GM23248 (cell line): ENCODE measurements around the gene PRR23E. TPM values are rescaled to one million over a fixed set of nuclear protein-coding genes. Genes with fewer than 3 reads are reported as not detected.
A peak's percentile ranks its signal among the peaks of the same experiment; 100 is the strongest.

Source experiments
- DNase-seq: peaks from one replicate; pipeline ENCODE4 v3.0.0-alpha.2; 2015
- H2AFZ ChIP-seq: fragments of 200-600 bp; sonication (generic); 2 replicates; pipeline ENCODE4 v1.6.1; 2016; ENCODE audit warnings: antibody characterized with exemption
- H3F3A ChIP-seq: fragments of 200-600 bp; sonication (generic); 2 replicates; pipeline ENCODE4 v1.6.1; 2016; ENCODE audit warnings: mild to moderate bottlenecking, antibody characterized with exemption, mixed run types; ENCODE audit not compliant: insufficient read depth
- H3K27ac ChIP-seq: fragments of 200-600 bp; sonication (generic); 2 replicates; pipeline ENCODE4 v1.5.1; 2016; ENCODE audit warnings: mild to moderate bottlenecking
- H3K27me3 ChIP-seq: fragments of 200-600 bp; sonication (generic); replicated peaks from 2 replicates; pipeline ENCODE4 v1.6.1; 2016; ENCODE audit warnings: mild to moderate bottlenecking; ENCODE audit not compliant: insufficient read depth
- H3K36me3 ChIP-seq: fragments of 200-600 bp; sonication (generic); 2 replicates; pipeline ENCODE4 v1.6.1; 2016; ENCODE audit warnings: low read depth, mild to moderate bottlenecking
- H3K4me1 ChIP-seq: fragments of 200-600 bp; sonication (generic); 2 replicates; pipeline ENCODE4 v1.6.1; 2016; ENCODE audit warnings: mild to moderate bottlenecking; ENCODE audit not compliant: insufficient read depth
- H3K4me2 ChIP-seq: fragments of 200-600 bp; sonication (generic); one replicate; pipeline ENCODE4 v1.6.1; 2016; ENCODE audit warnings: mild to moderate bottlenecking; ENCODE audit not compliant: unreplicated experiment
- H3K4me3 ChIP-seq: fragments of 200-600 bp; sonication (generic); 2 replicates; pipeline ENCODE4 v1.5.1; 2016; ENCODE audit warnings: mild to moderate bottlenecking
- H3K79me2 ChIP-seq: fragments of 200-600 bp; sonication (generic); 2 replicates; pipeline ENCODE4 v1.6.1; 2016; ENCODE audit warnings: mild to moderate bottlenecking; ENCODE audit not compliant: insufficient read depth
- H3K9ac ChIP-seq: fragments of 200-600 bp; sonication (generic); 2 replicates; pipeline ENCODE4 v1.6.1; 2016; ENCODE audit warnings: mild to moderate bottlenecking
- H3K9me2 ChIP-seq: fragments of 200-600 bp; sonication (generic); 2 replicates; pipeline ENCODE4 v1.6.1; 2016; ENCODE audit warnings: mixed run types, mild to moderate bottlenecking, moderate library complexity; ENCODE audit not compliant: insufficient read depth
- H3K9me3 ChIP-seq: fragments of 200-600 bp; sonication (generic); one replicate; pipeline ENCODE4 v1.6.1; 2017; ENCODE audit warnings: low read depth
- H4K20me1 ChIP-seq: fragments of 200-600 bp; sonication (generic); 2 replicates; pipeline ENCODE4 v1.6.0; 2016; ENCODE audit not compliant: insufficient read depth
- EZH2 ChIP-seq: fragments of 200-600 bp; sonication (generic); IDR thresholded peaks from 2 replicates; pipeline ENCODE4 v1.6.1; 2018; ENCODE audit warnings: antibody characterized with exemption, mild to moderate bottlenecking; ENCODE audit not compliant: insufficient read depth, poor library complexity, severe bottlenecking
- EZH2phosphoT487 ChIP-seq: fragments of 200-600 bp; sonication (generic); IDR thresholded peaks from 2 replicates; pipeline ENCODE4 v1.6.1; 2018; ENCODE audit warnings: antibody characterized with exemption, moderate library complexity, mild to moderate bottlenecking, low read depth; ENCODE audit not compliant: insufficient read depth
- WGBS, 2 experiments: methylation state at CpG; one replicate each; pipeline ENCODE4 v1.1.6; 2015 to 2017; ENCODE audit warnings: low lambda C conversion rate in 2 of 2, low coverage in 1 of 2; ENCODE audit errors: missing lambda C conversion rate in 2 of 2; 5-methylcytosine and 5-hydroxymethylcytosine counted together
- in situ Hi-C: fragments of 300-500 bp; cut with MboI; formaldehyde crosslinking; loops from 2 replicates; pipeline ENCODE4 v1.15.0; 2020
- polyA plus RNA-seq: library from polyadenylated mRNA; unstranded; fragments of >200 nt; fragmentation: Nextera tagmentation; extraction: Ambion mirVana; gene quantifications from 2 replicates; pipeline ENCODE4 v1.2.1, GENCODE V29; 2016
- total RNA-seq: library from RNA; depleted of rRNA; stranded (reverse); fragments of >200 nt; shearing (Covaris generic); gene quantifications from 2 replicates; pipeline ENCODE4 v1.2.3, GENCODE V29; 2014

The PRR23E gene
- total and polyA plus RNA-seq, 2 experiments from 2014 or later: not detected

- no peaks in the 10 kb centered on the region for H3K27me3 ChIP-seq
- H3K9me3 ChIP-seq: no peaks in the 10 kb centered on the region
- H3F3A ChIP-seq: peaks cover 19% of the 10 kb centered on the region
- no peak overlapping the region for H3K4me3 ChIP-seq
- in situ Hi-C loops: no loop called here
- no peaks in the 10 kb centered on the region for H3K9me2 ChIP-seq
- no peak overlapping the region for H2AFZ ChIP-seq
- no peak overlapping the region for H3K9ac ChIP-seq
- peaks cover 27% of the 10 kb centered on the region for H3K4me1 ChIP-seq
- H3K79me2 ChIP-seq: no peaks in the 10 kb centered on the region
- H3K27ac ChIP-seq: no peak overlapping the region
- no peak overlapping the region for H3K4me2 ChIP-seq
- WGBS, 2 experiments: 68 to 72% methylated on average over 8 of the region's 8 CpGs
- TF ChIP-seq EZH2phosphoT487: no peak
- TF ChIP-seq EZH2: no peak
- H4K20me1 ChIP-seq: no peaks in the 10 kb centered on the region
- H3K36me3 ChIP-seq: no peaks in the 10 kb centered on the region
- DNase-seq: no peak
Observed at GRCh38 chr3:127215714-127216414, 22.9 kb downstream of the PRR23E start.

- WGBS, 2 experiments: 70 to 79% methylated on average over 15 to 16 of the region's 16 CpGs
- H3K4me3 ChIP-seq: no peak overlapping the region
- H3F3A ChIP-seq: peaks cover 19% of the 10 kb centered on the region
- no peak overlapping the region for H3K27ac ChIP-seq
- H2AFZ ChIP-seq: no peak overlapping the region
- peak; percentile 52 for DNase-seq
- no peaks in the 10 kb centered on the region for H4K20me1 ChIP-seq
- peaks cover 27% of the 10 kb centered on the region for H3K4me1 ChIP-seq
- no peak for TF ChIP-seq EZH2phosphoT487
- TF ChIP-seq EZH2: no peak
- no peaks in the 10 kb centered on the region for H3K36me3 ChIP-seq
- H3K79me2 ChIP-seq: no peaks in the 10 kb centered on the region
- peak overlapping the region; percentile 46 for H3K4me2 ChIP-seq
- in situ Hi-C loops: no loop called here
- no peak overlapping the region for H3K9ac ChIP-seq
- H3K9me2 ChIP-seq: no peaks in the 10 kb centered on the region
- H3K27me3 ChIP-seq: no peaks in the 10 kb centered on the region
- H3K9me3 ChIP-seq: no peaks in the 10 kb centered on the region
Observed at GRCh38 chr3:127216415-127217261, 23.7 kb downstream of the PRR23E start.

- no peak for TF ChIP-seq EZH2phosphoT487
- no peak for TF ChIP-seq EZH2
- Histone ChIP-seq H4K20me1 (no peaks in the 10 kb centered on the region), H3K79me2 (no peaks in the 10 kb centered on the region), H3K9me3 (no peaks in the 10 kb centered on the region), H3K4me3 (no peak overlapping the region; the same call in 1 of the 2 replicates), H2AFZ (no peak overlapping the region), H3K9me2 (no peaks in the 10 kb centered on the region), H3K36me3 (no peaks in the 10 kb centered on the region), H3K9ac (no peak overlapping the region), H3K4me1 (peaks cover 27% of the 10 kb centered on the region), H3K4me2 (peak overlapping the region; percentile 46), H3F3A (peaks cover 19% of the 10 kb centered on the region), H3K27ac (no peak overlapping the region), H3K27me3 (no peaks in the 10 kb centered on the region)
- peak; percentile 87 for DNase-seq
- WGBS, 2 experiments: 23% methylated on average over 9 of the region's 9 CpGs
- in situ Hi-C loops: no loop called here
Observed at GRCh38 chr3:127217596-127218453, 24.9 kb downstream of the PRR23E start.

- Histone ChIP-seq H3K9me3 (no peaks in the 10 kb centered on the region), H3K27me3 (no peaks in the 10 kb centered on the region), H2AFZ (no peak overlapping the region), H3K27ac (no peak overlapping the region), H4K20me1 (no peaks in the 10 kb centered on the region), H3F3A (peaks cover 19% of the 10 kb centered on the region), H3K9me2 (no peaks in the 10 kb centered on the region), H3K79me2 (no peaks in the 10 kb centered on the region), H3K9ac (no peak overlapping the region), H3K4me2 (no peak overlapping the region), H3K36me3 (no peaks in the 10 kb centered on the region), H3K4me1 (peaks cover 27% of the 10 kb centered on the region), H3K4me3 (no peak overlapping the region)
- in situ Hi-C loops: no loop called here
- TF ChIP-seq EZH2: no peak
- no peak for TF ChIP-seq EZH2phosphoT487
- WGBS, 2 experiments: 63 to 69% methylated on average over 13 of the region's 13 CpGs
- DNase-seq: no peak
Observed at GRCh38 chr3:127218454-127218922, 25.6 kb downstream of the PRR23E start.
